Neuronal stem cell (in vitro differentiated cells): ENCODE data around the gene CENPP.
A peak's percentile ranks its signal among the peaks of the same experiment; 100 is the strongest.

Experiments used
- DNase-seq: peaks from one replicate; pipeline ENCODE4 v3.0.0-alpha.2; 2013; ENCODE audit warnings: low spot score
- H2AFZ ChIP-seq: one replicate; pipeline ENCODE4 v1.6.1; 2013; ENCODE audit warnings: mild to moderate bottlenecking, low read length, inconsistent platforms
- H2AK5ac ChIP-seq: 2 replicates; pipeline ENCODE4 v1.6.1; 2013; ENCODE audit warnings: low read depth, mild to moderate bottlenecking, inconsistent platforms, low read length, moderate library complexity, mixed read lengths
- H2BK120ac ChIP-seq: 2 replicates; pipeline ENCODE4 v1.6.1; 2013; ENCODE audit warnings: low read depth, mild to moderate bottlenecking, inconsistent platforms, low read length, moderate library complexity, mixed read lengths
- H2BK12ac ChIP-seq: one replicate; pipeline ENCODE4 v1.6.1; 2013; ENCODE audit warnings: low read length, inconsistent platforms
- H2BK15ac ChIP-seq: 2 replicates; pipeline ENCODE4 v1.6.1; 2013; ENCODE audit warnings: mild to moderate bottlenecking, low read length, inconsistent platforms, mixed read lengths
- H2BK5ac ChIP-seq: one replicate; pipeline ENCODE4 v1.6.1; 2013; ENCODE audit warnings: inconsistent platforms, mild to moderate bottlenecking, low read length, moderate library complexity
- H3K14ac ChIP-seq: one replicate; pipeline ENCODE4 v1.6.1; 2013; ENCODE audit warnings: low read length, inconsistent platforms
- H3K18ac ChIP-seq: 2 replicates; pipeline ENCODE4 v1.6.1; 2013; ENCODE audit warnings: low read length, inconsistent platforms
- H3K23ac ChIP-seq: 2 replicates; pipeline ENCODE4 v1.6.1; 2013; ENCODE audit warnings: low read depth, mild to moderate bottlenecking, mixed read lengths, low read length, inconsistent platforms; ENCODE audit not compliant: poor library complexity
- H3K27ac ChIP-seq: replicated peaks from 3 replicates; pipeline ENCODE4 v1.5.1; 2013; ENCODE audit warnings: low read length, inconsistent platforms
- H3K27me3 ChIP-seq, 3 experiments: 2 replicates each; pipeline ENCODE4 v1.6.1; 2013; ENCODE audit warnings: low read length in 3 of 3, mild to moderate bottlenecking in 2 of 3, inconsistent platforms in 1 of 3, low read depth in 1 of 3, mixed read lengths in 1 of 3, moderate library complexity in 1 of 3; ENCODE audit not compliant: control insufficient read depth in 3 of 3, insufficient read depth in 3 of 3
- H3K36me3 ChIP-seq, 2 donors: replicated peaks in 1 of 2; 2 replicates each; pipeline ENCODE4 v1.6.1; 2013; ENCODE audit warnings: low read length in 2 of 2; ENCODE audit not compliant: control insufficient read depth in 2 of 2, insufficient read depth in 2 of 2
- H3K4ac ChIP-seq: 2 replicates; pipeline ENCODE4 v1.6.1; 2013; ENCODE audit warnings: inconsistent platforms, mild to moderate bottlenecking, low read length, moderate library complexity
- H3K4me1 ChIP-seq, 2 donors: 1 replicate in 1 of 2; 2 replicates in 1 of 2; pipeline ENCODE4 v1.6.1; 2013; ENCODE audit warnings: low read length in 2 of 2, low read depth in 1 of 2; ENCODE audit not compliant: control insufficient read depth in 2 of 2, insufficient read depth in 1 of 2
- H3K4me2 ChIP-seq: one replicate; pipeline ENCODE4 v1.6.1; 2013; ENCODE audit warnings: mild to moderate bottlenecking, low read length, inconsistent platforms; ENCODE audit not compliant: insufficient read depth, poor library complexity, severe bottlenecking
- H3K4me3 ChIP-seq, 2 donors: 2 replicates each; pipeline ENCODE4 v1.5.1; 2013; ENCODE audit warnings: low read length in 2 of 2, mild to moderate bottlenecking in 2 of 2, inconsistent platforms in 1 of 2, moderate library complexity in 1 of 2
- H3K79me1 ChIP-seq: one replicate; pipeline ENCODE4 v1.6.1; 2013; ENCODE audit warnings: low read depth, mild to moderate bottlenecking, inconsistent platforms, low read length, moderate library complexity
- H3K9ac ChIP-seq: one replicate; pipeline ENCODE4 v1.6.1; 2013; ENCODE audit warnings: mild to moderate bottlenecking, low read depth, low read length, inconsistent platforms; ENCODE audit not compliant: poor library complexity
- H3K9me3 ChIP-seq, 2 donors: replicated peaks in 1 of 2; 2 replicates each; pipeline versions ENCODE3 to v1.6.1; 2013; ENCODE audit warnings: low read length in 2 of 2, mild to moderate bottlenecking in 2 of 2, inconsistent platforms in 1 of 2, low read depth in 1 of 2, mixed read lengths in 1 of 2, moderate library complexity in 1 of 2; ENCODE audit not compliant: control insufficient read depth in 2 of 2, insufficient read depth in 1 of 2
- H4K8ac ChIP-seq: one replicate; pipeline ENCODE4 v1.6.1; 2013; ENCODE audit warnings: low read depth, mild to moderate bottlenecking, inconsistent platforms, low read length, moderate library complexity
- H4K91ac ChIP-seq: one replicate; pipeline ENCODE4 v1.6.1; 2013; ENCODE audit warnings: low read length, low read depth, mild to moderate bottlenecking, inconsistent platforms; ENCODE audit not compliant: poor library complexity
- WGBS, 2 donors: extraction: QIAGEN DNeasy Blood & Tissue Kit; methylation state at CpG; one replicate each; pipeline ENCODE4 v1.1.7; 2013; ENCODE audit warnings: missing lambda C conversion rate in 2 of 2, mixed read lengths in 1 of 2; ENCODE audit not compliant: insufficient read length in 2 of 2, insufficient replicate concordance in 1 of 2; ENCODE audit errors: extremely low coverage in 2 of 2; 5-methylcytosine and 5-hydroxymethylcytosine counted together

CENPP gene

DNA sequence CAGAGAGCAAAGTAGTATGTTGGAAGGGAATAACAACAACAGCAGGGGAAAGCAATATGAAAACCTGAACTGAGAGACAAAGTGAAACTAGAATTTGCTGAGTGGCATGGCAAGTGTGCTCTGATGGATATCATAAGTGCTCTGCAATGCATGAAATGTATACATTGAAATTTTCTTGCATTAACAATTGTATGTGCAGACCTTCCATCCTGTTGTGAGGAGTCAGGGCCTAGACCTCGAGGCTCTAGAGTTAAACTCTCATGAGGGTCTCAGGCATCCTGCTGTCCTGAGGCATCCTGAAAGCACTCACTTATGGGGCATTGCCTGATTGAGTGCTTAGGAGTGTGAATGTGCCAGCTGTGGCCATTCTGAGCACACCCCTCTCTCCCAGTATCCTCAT lies 208.9 kb downstream of the CENPP start:
- Histone ChIP-seq H3K18ac (no peak overlapping the region), H2AFZ (peak overlapping the region; percentile 17), H4K8ac (no peak overlapping the region), H3K9me3 (no peaks in the 10 kb centered on the region), H3K4ac (no peak overlapping the region), H3K14ac (no peak overlapping the region), H2BK15ac (no peak overlapping the region), H3K4me2 (no peak overlapping the region), H2AK5ac (no peak overlapping the region), H3K27me3 (no peaks in the 10 kb centered on the region), H4K91ac (no peak overlapping the region), H2BK5ac (no peak overlapping the region), H3K9ac (no peak overlapping the region), H3K79me1 (no peaks in the 10 kb centered on the region), H2BK12ac (no peak overlapping the region), H2BK120ac (no peak overlapping the region), H3K23ac (no peak overlapping the region), H3K4me1 (peaks cover 0 to 9% of the 10 kb centered on the region in 2 donors), H3K4me3 (no peak overlapping the region), H3K36me3 (no peaks in the 10 kb centered on the region), H3K27ac (no peak overlapping the region)
- DNase-seq = no peak
- no CpG with 5 or more reads among the region's 1 CpG for WGBS, 2 donors

DNA sequence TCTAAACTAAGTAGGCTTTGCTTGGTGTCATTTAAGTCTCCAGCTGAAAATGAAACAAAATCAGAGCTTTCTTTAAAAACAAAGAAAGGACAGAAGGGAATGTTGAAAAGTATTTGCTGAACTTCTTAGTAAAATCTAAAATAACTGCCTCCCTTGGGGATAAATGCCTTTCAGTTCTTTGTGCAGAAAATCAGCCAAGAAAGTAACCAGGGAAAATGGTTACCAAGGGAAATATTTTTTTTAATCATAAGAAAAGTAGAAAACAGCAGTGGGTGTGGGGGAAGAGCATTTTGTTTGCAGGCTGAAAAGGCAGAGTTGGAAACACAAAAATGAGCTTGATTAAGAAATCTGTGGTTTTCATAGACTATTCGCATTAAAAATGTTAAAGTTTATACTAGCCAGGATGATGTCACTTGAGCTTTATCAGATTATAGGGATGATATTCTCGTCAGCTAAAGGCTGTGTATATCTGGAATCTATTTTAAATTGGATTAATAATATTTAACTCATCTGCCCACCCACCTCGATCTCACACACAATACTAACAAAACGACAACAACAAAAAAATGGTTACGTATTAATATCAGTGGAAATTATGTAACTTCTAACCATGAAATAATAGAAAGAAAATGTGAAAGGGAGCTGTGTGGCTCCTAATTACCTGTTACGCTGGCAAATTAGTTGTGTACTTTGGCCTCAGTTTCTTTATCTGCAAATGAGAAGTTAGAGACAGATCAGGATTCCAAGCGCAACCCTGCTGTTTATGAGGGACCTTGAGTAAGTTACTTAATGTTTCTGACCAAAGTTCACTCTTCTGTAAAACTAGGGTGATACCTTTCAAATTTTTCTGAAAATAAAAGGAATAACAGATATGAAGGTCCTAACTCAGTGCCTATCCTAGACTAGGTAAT lies 210.4 kb downstream of the CENPP start, which contains the start of gene ECM2:
TSS of gene ECM2 (minus strand) at position 51 of the 911 bp plus-strand sequence. CDS start 13,124 bp downstream, outside the sequence.
- Histone ChIP-seq H3K4ac (no peak within 1 kb of the TSS), H3K79me1 (no peaks in the 10 kb centered on the region), H4K8ac (no peak within 1 kb of the TSS), H2AFZ (peak within 1 kb of the TSS; percentile 83), H3K4me1 (peaks cover 0 to 9% of the 10 kb centered on the region in 2 donors), H3K9me3 (no peaks in the 10 kb centered on the region), H2BK15ac (no peak within 1 kb of the TSS), H2BK12ac (no peak within 1 kb of the TSS), H3K4me3 (no peak within 1 kb of the TSS), H2AK5ac (no peak within 1 kb of the TSS), H3K23ac (no peak within 1 kb of the TSS), H3K9ac (no peak within 1 kb of the TSS), H3K4me2 (no peak within 1 kb of the TSS), H3K36me3 (no peaks in the 10 kb centered on the region), H4K91ac (no peak within 1 kb of the TSS), H2BK5ac (no peak within 1 kb of the TSS), H3K27ac (no peak within 1 kb of the TSS), H2BK120ac (no peak within 1 kb of the TSS), H3K27me3 (no peaks in the 10 kb centered on the region), H3K18ac (no peak within 1 kb of the TSS), H3K14ac (no peak within 1 kb of the TSS)
- WGBS, 2 donors = no CpG with 5 or more reads among the region's 7 CpGs
- DNase-seq = no peak

- no peaks in the 10 kb centered on the region for H3K27me3 ChIP-seq
- no peak overlapping the region for H2BK5ac ChIP-seq
- H3K36me3 ChIP-seq = no peaks in the 10 kb centered on the region
- no peak overlapping the region for H4K91ac ChIP-seq
- H3K79me1 ChIP-seq = no peaks in the 10 kb centered on the region
- H2BK12ac ChIP-seq = no peak overlapping the region
- no peaks in the 10 kb centered on the region for H3K9me3 ChIP-seq
- H2AFZ ChIP-seq = no peak overlapping the region
- H3K9ac ChIP-seq = no peak overlapping the region
- no peak overlapping the region for H3K4me3 ChIP-seq
- H2AK5ac ChIP-seq = no peak overlapping the region
- no peak overlapping the region for H3K4me2 ChIP-seq
- H2BK15ac ChIP-seq = no peak overlapping the region
- WGBS, 2 donors = no CpG with 5 or more reads among the region's 2 CpGs
- no peak overlapping the region for H3K4ac ChIP-seq
- H3K18ac ChIP-seq = no peak overlapping the region
- H2BK120ac ChIP-seq = no peak overlapping the region
- H3K14ac ChIP-seq = no peak overlapping the region
- H3K27ac ChIP-seq = no peak overlapping the region
- DNase-seq = no peak
- H3K4me1 ChIP-seq = peaks cover 0 to 9% of the 10 kb centered on the region in 2 donors
- no peak overlapping the region for H3K23ac ChIP-seq
- H4K8ac ChIP-seq = no peak overlapping the region
These were observed 212.8 kb downstream of the CENPP start for GRCh38 chr9:92538541-92538940.

DNA sequence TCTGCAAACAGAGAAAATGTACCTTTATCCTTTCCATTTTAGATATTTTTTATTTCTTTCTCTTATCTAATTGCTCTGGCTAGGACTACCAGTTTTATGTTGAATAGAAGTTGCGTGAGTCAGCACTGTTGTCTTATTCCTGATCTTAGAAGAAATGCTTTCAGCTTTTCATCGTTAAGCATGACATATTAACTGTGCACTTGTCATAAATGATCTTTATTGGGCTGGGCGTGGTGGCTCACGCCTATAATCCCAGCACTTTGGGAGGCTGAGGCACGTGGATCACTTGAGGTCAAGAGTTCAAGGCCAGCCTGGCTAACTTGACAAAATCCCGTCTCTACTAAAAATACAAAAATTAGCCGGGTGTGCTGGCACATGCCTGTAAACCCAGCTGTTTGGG lies 218.2 kb downstream of the CENPP start:
- H3K79me1 ChIP-seq = peaks cover 3% of the 10 kb centered on the region

More for the DNA sequence above, 218.2 kb downstream of the CENPP start:
- H3K23ac ChIP-seq = no peak overlapping the region
- no peak overlapping the region for H2AK5ac ChIP-seq
- no peak overlapping the region for H4K8ac ChIP-seq
- H2AFZ ChIP-seq = no peak overlapping the region
- no CpG with 5 or more reads among the region's 7 CpGs for WGBS, 2 donors
- no peaks in the 10 kb centered on the region for H3K36me3 ChIP-seq
- no peak overlapping the region for H3K18ac ChIP-seq
- H3K4me3 ChIP-seq = no peak overlapping the region
- no peak overlapping the region for H3K4me2 ChIP-seq
- H2BK15ac ChIP-seq = no peak overlapping the region
- H3K27me3 ChIP-seq = no peaks in the 10 kb centered on the region
- H3K9ac ChIP-seq = no peak overlapping the region
- no peak overlapping the region for H3K4ac ChIP-seq
- no peak for DNase-seq
- no peaks in the 10 kb centered on the region for H3K9me3 ChIP-seq
- no peak overlapping the region for H3K14ac ChIP-seq
- H2BK12ac ChIP-seq = no peak overlapping the region
- no peak overlapping the region for H3K27ac ChIP-seq
- no peak overlapping the region for H2BK120ac ChIP-seq
- H3K4me1 ChIP-seq = no peaks in the 10 kb centered on the region
- H2BK5ac ChIP-seq = no peak overlapping the region
- no peak overlapping the region for H4K91ac ChIP-seq
